HG03565 (cell line): Measurements from ENCODE around the gene TBC1D32.
"Not testable (repeated sequence)": the region's sequence is repeated elsewhere in the genome, so short reads cannot be mapped to it uniquely, and the experiment has no call there.

ENCODE experiments used
- ATAC-seq: cut with Tn5 transposase; IDR thresholded peaks from one replicate; pipeline ENCODE4 v1.9.1; 2021; ENCODE audit warnings: mild to moderate bottlenecking, moderate library complexity; ENCODE audit not compliant: unreplicated experiment

TBC1D32 gene

DNA sequence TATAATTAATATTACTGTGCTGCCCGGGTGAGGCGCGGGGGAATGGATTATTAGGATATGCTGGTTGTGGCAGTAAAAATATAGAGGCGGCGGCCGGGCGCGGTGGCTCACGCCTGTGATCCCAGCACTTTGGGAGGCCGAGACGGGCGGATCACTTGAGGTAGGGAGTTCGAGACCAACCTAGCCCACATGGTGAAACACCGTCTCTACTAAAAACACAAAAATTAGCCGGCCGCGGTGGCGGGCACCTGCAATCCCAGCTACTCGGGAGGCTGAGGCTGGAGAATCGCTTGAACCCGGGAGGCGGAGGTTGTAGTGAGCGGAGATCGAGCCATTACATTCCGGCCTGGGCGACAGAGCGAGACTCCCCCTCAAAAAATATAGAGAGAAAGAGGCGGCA lies 586 bp downstream of the TBC1D32 start:
- not testable (repeated sequence) for ATAC-seq

GRCh38 chr6:121333196-121333595 lies 1.1 kb downstream of the TBC1D32 start:
- ATAC-seq, result no peak

DNA sequence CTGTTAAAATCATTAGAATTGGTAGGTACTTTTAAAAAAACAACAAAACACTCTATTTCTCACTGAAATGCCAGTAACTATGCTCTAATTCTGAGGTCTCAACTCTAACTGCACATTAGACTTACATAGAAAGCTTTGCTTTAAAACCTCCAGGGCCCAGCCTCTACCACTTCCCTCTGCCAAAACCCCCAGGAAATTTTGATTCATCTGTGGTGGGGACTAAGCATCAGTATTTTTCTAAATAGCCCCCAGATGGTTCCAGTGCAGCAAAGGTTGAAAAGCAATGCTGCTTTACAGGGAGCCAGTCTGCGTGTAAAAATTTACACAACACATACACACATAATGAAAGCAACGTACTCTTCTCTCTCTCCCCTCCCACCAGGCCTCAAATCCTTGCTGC lies 3.8 kb downstream of the TBC1D32 start:
- ATAC-seq, result no peak

DNA sequence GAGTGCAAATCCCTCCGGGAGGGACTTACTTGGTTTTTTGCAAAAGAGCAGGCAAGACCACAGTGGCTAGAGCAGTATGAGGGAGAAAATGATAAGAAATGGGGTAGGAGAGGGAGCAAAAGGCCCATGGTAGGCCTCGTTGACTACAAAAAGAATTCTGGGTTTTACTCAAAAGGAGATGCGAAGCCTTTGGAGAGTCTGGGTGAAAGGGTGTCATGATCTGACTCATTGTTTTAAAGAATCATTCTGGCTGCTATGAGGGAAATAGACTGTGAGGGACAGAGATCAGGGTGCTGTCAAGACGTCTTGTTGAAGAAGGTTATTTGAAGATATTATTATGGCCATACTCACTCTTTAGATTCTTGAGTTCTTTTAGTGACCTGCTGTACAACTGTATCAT lies 13.0 kb downstream of the TBC1D32 start:
- ATAC-seq, result peak; percentile 75

- ATAC-seq, result no peak
Observed at GRCh38 chr6:121319603-121320002, 14.7 kb downstream of the TBC1D32 start.

DNA sequence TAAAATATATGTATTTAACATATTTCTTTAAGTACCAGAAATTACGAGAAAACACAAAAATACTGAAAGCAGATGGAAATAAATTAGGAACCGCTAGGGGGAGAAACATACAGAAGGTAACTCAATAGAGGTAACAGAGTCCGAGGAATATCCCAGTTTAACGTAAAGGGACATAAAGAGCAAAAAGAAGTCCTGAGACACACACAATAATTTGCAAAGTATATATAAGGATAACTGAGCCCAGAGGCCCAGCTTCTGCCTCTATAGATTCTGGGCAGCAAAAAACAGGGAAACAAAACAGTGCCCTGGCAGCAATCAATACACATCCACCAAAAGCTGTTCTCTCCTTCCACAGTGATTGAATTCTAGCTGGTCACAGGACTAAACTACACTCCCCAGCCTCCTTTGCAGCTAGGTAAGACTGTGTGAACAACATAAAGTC lies 15.1 kb downstream of the TBC1D32 start:
- ATAC-seq, result no peak

GRCh38 chr6:121314381-121315112 lies 19.7 kb downstream of the TBC1D32 start:
- no peak for ATAC-seq

GRCh38 chr6:121311814-121312213 lies 22.5 kb downstream of the TBC1D32 start:
- ATAC-seq, result not testable (repeated sequence)

GRCh38 chr6:121310495-121310894 lies 23.8 kb downstream of the TBC1D32 start:
- ATAC-seq, result no peak

DNA sequence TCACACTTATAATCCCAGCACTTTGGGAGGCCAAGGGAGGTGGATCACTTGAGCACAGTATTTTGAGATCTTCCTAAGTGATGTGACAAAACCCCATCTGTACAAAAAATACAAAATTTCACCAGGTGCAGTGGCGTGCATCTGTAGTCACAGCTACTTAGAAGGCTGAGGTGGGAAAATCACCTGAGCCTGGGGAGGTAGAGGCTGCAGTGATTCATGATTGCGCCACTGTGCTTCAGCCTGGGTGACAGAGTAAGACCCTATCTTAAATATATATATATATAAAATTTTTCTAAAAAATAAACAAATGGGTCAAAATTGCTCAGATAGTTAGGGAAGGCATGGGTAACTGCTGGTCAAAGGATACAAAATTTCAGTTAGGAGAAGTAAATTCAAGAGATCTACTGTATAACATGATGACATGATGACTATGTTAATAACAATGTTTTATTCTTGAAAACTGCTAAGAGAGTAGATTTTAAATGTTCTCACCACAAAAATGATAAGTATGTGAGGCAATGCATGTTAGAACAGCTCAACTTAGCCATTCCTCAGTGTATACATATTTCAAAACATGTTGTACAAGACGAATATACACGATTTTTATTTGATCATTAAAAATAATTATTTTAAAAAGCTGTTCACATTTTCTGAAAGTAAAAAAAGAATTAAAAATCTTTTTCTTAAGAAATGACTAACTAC lies 24.4 kb downstream of the TBC1D32 start:
- no peak for ATAC-seq

DNA sequence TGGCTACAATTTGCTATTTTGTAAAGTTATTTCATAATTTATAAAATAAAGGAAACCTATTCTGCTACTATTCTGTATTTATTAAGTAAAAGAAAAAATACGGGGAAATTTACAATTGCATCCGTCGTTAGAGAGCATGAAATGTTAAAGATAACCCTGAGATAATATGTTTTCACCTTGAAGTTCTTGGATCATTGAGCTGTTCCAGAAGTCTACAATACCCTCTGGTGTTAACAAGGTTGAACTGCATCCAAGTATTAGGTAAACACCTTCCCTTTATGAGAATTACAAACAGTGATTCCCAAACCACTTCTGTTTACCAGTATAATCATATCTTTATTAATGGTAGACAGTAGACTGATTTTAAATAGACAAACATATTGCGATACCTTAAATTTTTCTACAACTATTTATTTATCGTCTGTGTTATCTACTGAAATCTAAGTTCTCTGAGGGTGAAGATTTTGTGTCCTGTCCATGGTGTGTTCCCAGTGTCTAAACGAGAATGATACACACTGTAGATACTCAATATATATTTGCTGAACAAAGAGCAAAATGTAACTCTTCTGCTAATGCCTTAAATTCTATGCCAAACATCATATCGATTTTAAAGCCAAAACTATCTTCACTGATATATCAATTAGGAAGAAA lies 28.2 kb downstream of the TBC1D32 start:
- ATAC-seq, result peak; percentile 88

DNA sequence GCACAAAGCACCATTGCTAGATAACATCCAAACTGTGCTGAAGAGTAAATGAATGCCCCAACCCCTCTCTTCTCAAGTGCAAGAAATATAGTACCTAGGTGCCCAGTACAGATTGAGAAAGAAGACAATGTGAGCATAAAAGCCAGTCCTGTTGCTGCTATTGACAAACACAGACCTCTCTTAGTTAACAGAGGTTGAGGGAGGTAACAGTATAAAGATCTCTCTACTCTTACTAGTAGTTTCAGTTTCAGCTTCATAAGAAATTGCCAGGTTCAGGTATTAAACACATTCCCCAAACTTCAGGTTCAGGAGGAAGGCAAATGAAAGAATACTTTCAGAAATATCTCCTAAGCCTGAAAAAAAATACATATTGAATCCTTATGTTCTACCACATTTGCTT lies 31.4 kb downstream of the TBC1D32 start:
- peak; percentile 65 for ATAC-seq

DNA sequence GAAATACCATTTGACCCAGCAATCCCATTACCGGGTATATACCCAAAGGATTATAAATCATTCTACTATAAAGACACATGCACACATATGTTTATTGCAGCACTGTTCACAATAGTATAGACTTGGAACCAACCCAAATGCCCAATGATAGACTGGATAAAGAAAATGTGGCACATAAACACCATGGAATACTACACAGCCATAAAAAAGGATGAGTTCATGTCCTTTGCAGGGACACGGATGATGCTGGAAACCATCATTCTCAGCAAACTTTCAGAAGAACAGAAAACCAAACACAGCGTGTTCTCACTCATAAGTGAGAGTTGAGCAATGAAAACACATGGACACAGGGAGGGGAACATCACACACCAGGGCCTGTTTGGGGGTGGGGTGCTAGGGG lies 33.1 kb downstream of the TBC1D32 start:
- not testable (repeated sequence) for ATAC-seq

DNA sequence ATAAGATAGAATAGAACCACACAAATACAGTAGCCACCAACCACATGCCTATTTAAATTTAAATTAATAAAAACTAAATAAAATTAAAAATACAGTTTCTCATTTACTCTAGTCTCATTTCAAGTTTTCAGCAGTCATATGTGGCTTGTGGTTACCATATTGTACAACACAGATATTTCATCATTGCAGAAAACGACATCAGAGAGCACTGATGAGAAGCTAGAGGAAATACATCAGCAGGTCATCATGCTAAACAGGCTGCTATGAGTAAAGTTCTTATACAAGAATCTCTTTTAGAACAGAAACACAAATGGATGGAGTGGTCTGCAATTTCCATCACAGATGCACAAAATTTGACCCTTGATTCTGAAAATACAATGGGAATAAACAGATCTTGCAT lies 36.6 kb downstream of the TBC1D32 start:
- no peak for ATAC-seq

DNA sequence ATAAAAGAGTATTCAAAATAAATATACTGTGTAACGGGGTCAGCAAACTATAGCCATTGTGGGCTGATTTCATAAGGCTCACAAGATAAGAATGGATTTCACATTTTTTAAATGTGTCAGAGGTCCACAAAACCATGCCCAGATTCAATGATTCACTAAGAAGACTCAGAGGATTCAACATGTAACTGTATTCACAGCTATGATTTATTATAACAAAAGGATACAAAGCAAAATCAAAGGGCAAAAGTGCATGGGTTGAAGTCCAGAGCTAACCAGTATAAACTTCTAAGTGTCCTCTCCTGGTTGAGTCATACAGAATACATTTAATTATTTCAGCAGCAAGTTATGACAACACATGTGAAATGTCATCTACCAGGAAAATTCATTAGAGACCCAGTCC lies 49.2 kb downstream of the TBC1D32 start:
- no peak for ATAC-seq

GRCh38 chr6:121274666-121275295 lies 59.5 kb downstream of the TBC1D32 start:
- ATAC-seq, result no peak

- ATAC-seq, result no peak
Observed at GRCh38 chr6:121263742-121264141, 70.5 kb downstream of the TBC1D32 start.

- ATAC-seq, result no peak
Observed at GRCh38 chr6:121260651-121261102, 73.6 kb downstream of the TBC1D32 start.

- no peak for ATAC-seq
Observed at GRCh38 chr6:121247386-121247785, 86.9 kb downstream of the TBC1D32 start.

DNA sequence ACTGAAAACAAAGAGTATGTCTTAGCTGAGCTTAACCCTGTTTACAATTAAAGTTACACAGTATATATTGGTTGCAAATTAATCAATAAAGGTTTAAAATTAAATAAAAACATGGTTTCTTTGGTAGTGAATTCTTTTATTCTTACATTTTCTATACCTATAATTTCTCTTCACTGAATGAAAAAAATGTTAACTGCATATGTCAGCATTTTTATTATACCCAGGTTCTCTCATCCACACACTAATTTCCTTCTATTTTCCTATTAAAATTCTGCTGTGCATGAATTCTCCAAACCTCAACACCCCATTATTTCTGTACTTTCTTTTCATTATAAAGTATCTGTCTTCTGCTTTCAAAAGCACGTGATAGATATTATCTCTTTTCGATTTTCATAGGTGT lies 91.9 kb downstream of the TBC1D32 start:
- no peak for ATAC-seq

DNA sequence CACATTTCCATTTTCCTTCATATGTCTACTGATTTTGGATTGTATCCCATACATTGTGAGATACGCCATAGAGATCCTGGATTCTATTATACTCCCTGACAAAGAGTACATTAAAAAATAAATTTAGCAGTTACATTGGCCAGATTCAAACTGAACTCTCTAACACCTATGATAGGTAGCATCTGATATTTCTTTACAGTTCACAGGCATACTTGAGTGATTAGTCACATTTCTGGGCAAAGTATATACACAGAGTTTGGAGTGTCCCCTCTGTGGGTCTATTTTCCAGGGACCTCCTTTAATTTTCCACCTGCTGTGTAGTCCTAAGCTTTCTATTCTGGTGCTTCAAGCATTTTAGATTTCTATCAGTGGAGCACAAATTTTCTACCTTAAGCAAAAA lies 96.4 kb downstream of the TBC1D32 start:
- ATAC-seq, result no peak
